BJ (cell line): ENCODE data around the gene DISP2. TPM values are rescaled to one million over a fixed set of nuclear protein-coding genes. Genes with fewer than 3 reads are reported as not detected.

ENCODE experiments used
- CTCF ChIA-PET: fragments of 350-600 bp; formaldehyde crosslinking; extraction: SDS; loops from one replicate; lab custom pipeline; 2021; ENCODE audit warnings: antibody characterized with exemption, inconsistent platforms; lab: Yijun Ruan, JAX
- POLR2A ChIA-PET: fragments of 300-600 bp; sonication (Branson Sonifier 250); formaldehyde crosslinking; extraction: SDS; loops from one replicate; lab custom pipeline; 2021; ENCODE audit warnings: antibody characterized with exemption; lab: Charles Lee
- DNase-seq: peaks from one replicate; pipeline ENCODE4 v3.0.0-alpha.2; 2011; ENCODE audit warnings: low read depth
- H3K27me3 ChIP-seq: 2 replicates; pipeline ENCODE4 v1.6.0; 2011; ENCODE audit warnings: low read length; ENCODE audit not compliant: control insufficient read depth, insufficient read depth
- H3K36me3 ChIP-seq: 2 replicates; pipeline ENCODE4 v1.5.1; 2011; ENCODE audit warnings: low read length; ENCODE audit not compliant: control insufficient read depth, insufficient read depth
- H3K4me3 ChIP-seq: 2 replicates; pipeline ENCODE4 v1.5.1; 2011; ENCODE audit warnings: low read depth, mild to moderate bottlenecking, control low read depth, low read length
- CTCF ChIP-seq: IDR thresholded peaks from 2 replicates; pipeline ENCODE4 v1.5.1; 2011; ENCODE audit warnings: low read depth, mild to moderate bottlenecking, control low read depth, inconsistent platforms, low read length, moderate library complexity; ENCODE audit not compliant: insufficient read depth
- polyA plus RNA-seq: library from polyadenylated mRNA; depleted of rRNA; stranded (reverse); fragments of >200 nt; gene quantifications from 2 replicates; pipeline ENCODE4 v1.2.3, GENCODE V29; 2011

The DISP2 gene
- polyA plus RNA-seq, 1 experiment: 0.16 TPM

GRCh38 chr15:40331026-40331425, 27.0 kb upstream of the DISP2 start:
- CTCF ChIA-PET: interaction anchor here (1.4 to 6.6 kb wide), 2 partner anchors 7 to 52 kb away, joined by 3 to 108 read pairs; partner anchors contain the start of gene CCDC9B
- Histone ChIP-seq H3K36me3 (peaks cover 6% of the 10 kb centered on the region), H3K27me3 (no peaks in the 10 kb centered on the region), H3K4me3 (no peak overlapping the region)
- no peak for TF ChIP-seq CTCF
- no peak for DNase-seq
- POLR2A ChIA-PET: interaction anchor here (0.9 kb wide), 1 partner anchor 16 kb away, joined by 3 read pairs; no protein-coding TSS in a partner anchor

GRCh38 chr15:40331637-40332036, 26.4 kb upstream of the DISP2 start:
- CTCF ChIA-PET: interaction anchor here (0.6 to 1.8 kb wide), 6 partner anchors 8 to 113 kb away, joined by 3 to 8 read pairs (median 3); no protein-coding TSS in a partner anchor
- DNase-seq: no peak
- TF ChIP-seq CTCF: no peak
- no peak overlapping the region for H3K4me3 ChIP-seq
- H3K36me3 ChIP-seq: peaks cover 12% of the 10 kb centered on the region
- no peaks in the 10 kb centered on the region for H3K27me3 ChIP-seq
- POLR2A ChIA-PET: no interaction called here

- no peak for DNase-seq
- TF ChIP-seq CTCF: no peak
- ChIA-PET CTCF (interaction anchor here (0.6 to 1.8 kb wide), 7 partner anchors 8 to 112 kb away, joined by 3 to 8 read pairs (median 3); no protein-coding TSS in a partner anchor), POLR2A (no interaction called here)
- peaks cover 14% of the 10 kb centered on the region for H3K36me3 ChIP-seq
- no peak overlapping the region for H3K4me3 ChIP-seq
- H3K27me3 ChIP-seq: no peaks in the 10 kb centered on the region
Observed at GRCh38 chr15:40332113-40332781, 25.8 kb upstream of the DISP2 start.

- TF ChIP-seq CTCF: no peak
- Histone ChIP-seq H3K27me3 (no peaks in the 10 kb centered on the region), H3K36me3 (peaks cover 18% of the 10 kb centered on the region), H3K4me3 (no peak overlapping the region)
- POLR2A ChIA-PET: no interaction called here
- CTCF ChIA-PET: interaction anchor here (0.9 to 2.4 kb wide), 4 partner anchors 10 to 60 kb away, joined by 3 to 10 read pairs (median 4); no protein-coding TSS in a partner anchor
- no peak for DNase-seq
Observed at GRCh38 chr15:40333922-40334492, 24.0 kb upstream of the DISP2 start.

- no peak for TF ChIP-seq CTCF
- no peak for DNase-seq
- no peaks in the 10 kb centered on the region for H3K27me3 ChIP-seq
- H3K4me3 ChIP-seq: no peak overlapping the region
- ChIA-PET CTCF (interaction anchor here (0.9 to 2.4 kb wide), 5 partner anchors 9 to 61 kb away, joined by 3 to 10 read pairs (median 4); no protein-coding TSS in a partner anchor), POLR2A (no interaction called here)
- peaks cover 18% of the 10 kb centered on the region for H3K36me3 ChIP-seq
Observed at GRCh38 chr15:40334541-40334940, 23.5 kb upstream of the DISP2 start.
